ENCODE measurements around the gene JAG2.

GRCh38 chr14:105184461-105184860 is 15.9 kb upstream of the JAG2 start:
- TF ChIP-seq CTCF (IDR thresholded peaks at IDR 0.05) (no peak), POLR2A (IDR thresholded peaks at IDR 0.05) (no peak)

Measured in esophagus squamous epithelium (tissue), 4 donors.